Panc1 (cell line): Measurements from ENCODE around the gene FOSL2.

Experiments used
- POLR2AphosphoS5 ChIP-seq: IDR thresholded peaks from 2 replicates; pipeline ENCODE4 v1.6.1; 2012; ENCODE audit warnings: mild to moderate bottlenecking, low read depth, low read length, moderate library complexity
- SIN3A ChIP-seq: IDR thresholded peaks from 2 replicates; pipeline ENCODE4 v1.6.1; 2012; ENCODE audit warnings: low read depth, mild to moderate bottlenecking, low read length, moderate library complexity, borderline replicate concordance; ENCODE audit not compliant: insufficient read depth
- TCF7L2 ChIP-seq: IDR thresholded peaks from 2 replicates; pipeline ENCODE4 v1.6.1; 2011; ENCODE audit warnings: mild to moderate bottlenecking, low read depth, low read length, inconsistent platforms
- TF ChIP-seq, protein P1 (sequence below): fragments of 450-650 bp; IDR thresholded peaks from 2 replicates; pipeline ENCODE4 v1.5.1; 2017; ENCODE audit warnings: mild to moderate bottlenecking
- TF ChIP-seq, protein P2 (sequence below), 2 experiments: IDR thresholded peaks; 2 replicates each; pipeline ENCODE4 v1.6.1; 2011 to 2012; ENCODE audit warnings: low read depth in 2 of 2, control low read depth in 1 of 2, low read length in 1 of 2, mild to moderate bottlenecking in 1 of 2, moderate library complexity in 1 of 2; ENCODE audit not compliant: insufficient read depth in 1 of 2

DNA sequence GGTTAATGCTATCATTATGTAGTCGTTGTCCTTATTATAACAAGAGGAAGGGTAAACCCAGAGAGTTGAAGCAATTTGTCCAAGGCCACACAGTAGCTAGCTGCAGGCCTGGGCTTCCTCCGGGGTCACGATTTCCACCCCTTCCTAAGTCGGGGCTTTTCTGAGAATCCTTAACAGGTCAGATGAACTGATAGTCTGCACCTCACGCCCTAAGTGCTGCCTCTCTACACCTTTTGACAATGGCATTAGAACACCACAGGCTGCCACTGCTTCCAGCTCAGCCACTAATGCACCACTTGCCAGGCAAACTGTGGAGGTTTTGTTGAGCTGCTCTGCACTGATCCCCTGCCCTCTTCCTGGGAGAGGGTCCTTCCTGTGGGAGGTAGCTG lies 37.7 kb downstream of the FOSL2 start:
- TF ChIP-seq, protein P1, sequence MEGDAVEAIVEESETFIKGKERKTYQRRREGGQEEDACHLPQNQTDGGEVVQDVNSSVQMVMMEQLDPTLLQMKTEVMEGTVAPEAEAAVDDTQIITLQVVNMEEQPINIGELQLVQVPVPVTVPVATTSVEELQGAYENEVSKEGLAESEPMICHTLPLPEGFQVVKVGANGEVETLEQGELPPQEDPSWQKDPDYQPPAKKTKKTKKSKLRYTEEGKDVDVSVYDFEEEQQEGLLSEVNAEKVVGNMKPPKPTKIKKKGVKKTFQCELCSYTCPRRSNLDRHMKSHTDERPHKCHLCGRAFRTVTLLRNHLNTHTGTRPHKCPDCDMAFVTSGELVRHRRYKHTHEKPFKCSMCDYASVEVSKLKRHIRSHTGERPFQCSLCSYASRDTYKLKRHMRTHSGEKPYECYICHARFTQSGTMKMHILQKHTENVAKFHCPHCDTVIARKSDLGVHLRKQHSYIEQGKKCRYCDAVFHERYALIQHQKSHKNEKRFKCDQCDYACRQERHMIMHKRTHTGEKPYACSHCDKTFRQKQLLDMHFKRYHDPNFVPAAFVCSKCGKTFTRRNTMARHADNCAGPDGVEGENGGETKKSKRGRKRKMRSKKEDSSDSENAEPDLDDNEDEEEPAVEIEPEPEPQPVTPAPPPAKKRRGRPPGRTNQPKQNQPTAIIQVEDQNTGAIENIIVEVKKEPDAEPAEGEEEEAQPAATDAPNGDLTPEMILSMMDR, result no peak
- TF ChIP-seq, protein P2, sequence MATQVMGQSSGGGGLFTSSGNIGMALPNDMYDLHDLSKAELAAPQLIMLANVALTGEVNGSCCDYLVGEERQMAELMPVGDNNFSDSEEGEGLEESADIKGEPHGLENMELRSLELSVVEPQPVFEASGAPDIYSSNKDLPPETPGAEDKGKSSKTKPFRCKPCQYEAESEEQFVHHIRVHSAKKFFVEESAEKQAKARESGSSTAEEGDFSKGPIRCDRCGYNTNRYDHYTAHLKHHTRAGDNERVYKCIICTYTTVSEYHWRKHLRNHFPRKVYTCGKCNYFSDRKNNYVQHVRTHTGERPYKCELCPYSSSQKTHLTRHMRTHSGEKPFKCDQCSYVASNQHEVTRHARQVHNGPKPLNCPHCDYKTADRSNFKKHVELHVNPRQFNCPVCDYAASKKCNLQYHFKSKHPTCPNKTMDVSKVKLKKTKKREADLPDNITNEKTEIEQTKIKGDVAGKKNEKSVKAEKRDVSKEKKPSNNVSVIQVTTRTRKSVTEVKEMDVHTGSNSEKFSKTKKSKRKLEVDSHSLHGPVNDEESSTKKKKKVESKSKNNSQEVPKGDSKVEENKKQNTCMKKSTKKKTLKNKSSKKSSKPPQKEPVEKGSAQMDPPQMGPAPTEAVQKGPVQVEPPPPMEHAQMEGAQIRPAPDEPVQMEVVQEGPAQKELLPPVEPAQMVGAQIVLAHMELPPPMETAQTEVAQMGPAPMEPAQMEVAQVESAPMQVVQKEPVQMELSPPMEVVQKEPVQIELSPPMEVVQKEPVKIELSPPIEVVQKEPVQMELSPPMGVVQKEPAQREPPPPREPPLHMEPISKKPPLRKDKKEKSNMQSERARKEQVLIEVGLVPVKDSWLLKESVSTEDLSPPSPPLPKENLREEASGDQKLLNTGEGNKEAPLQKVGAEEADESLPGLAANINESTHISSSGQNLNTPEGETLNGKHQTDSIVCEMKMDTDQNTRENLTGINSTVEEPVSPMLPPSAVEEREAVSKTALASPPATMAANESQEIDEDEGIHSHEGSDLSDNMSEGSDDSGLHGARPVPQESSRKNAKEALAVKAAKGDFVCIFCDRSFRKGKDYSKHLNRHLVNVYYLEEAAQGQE (IDR thresholded peaks at IDR 0.05; ENCODE audit: insufficient read depth in 1 of 2, low read depth in 2 of 2, low read length in 1 of 2), result no peak
- TF ChIP-seq POLR2AphosphoS5, result no peak
- TF ChIP-seq TCF7L2, result no peak
- no peak for TF ChIP-seq SIN3A
